Suprapubic skin (tissue), 3 donors: ENCODE data around the gene OR5AL1.

Experiments
- POLR2A ChIP-seq, 2 donors: fragments of 450-650 bp; IDR thresholded peaks; one replicate each; pipeline ENCODE4 v1.6.1; 2017; ENCODE audit warnings: antibody characterized with exemption in 2 of 2, mild to moderate bottlenecking in 2 of 2, moderate library complexity in 2 of 2
- TF ChIP-seq, protein P1 (sequence below), 2 donors: fragments of 200-600 bp in 1 of 2; fragments of 450-650 bp in 1 of 2; sonication (generic) in 1 of 2; IDR thresholded peaks; one replicate each; pipeline ENCODE4 v1.5.1; 2016 to 2019; ENCODE audit warnings: antibody characterized with exemption in 2 of 2, mild to moderate bottlenecking in 1 of 2, moderate library complexity in 1 of 2

- no peak for TF ChIP-seq POLR2A (IDR thresholded peaks at IDR 0.05)
- TF ChIP-seq, protein P1, sequence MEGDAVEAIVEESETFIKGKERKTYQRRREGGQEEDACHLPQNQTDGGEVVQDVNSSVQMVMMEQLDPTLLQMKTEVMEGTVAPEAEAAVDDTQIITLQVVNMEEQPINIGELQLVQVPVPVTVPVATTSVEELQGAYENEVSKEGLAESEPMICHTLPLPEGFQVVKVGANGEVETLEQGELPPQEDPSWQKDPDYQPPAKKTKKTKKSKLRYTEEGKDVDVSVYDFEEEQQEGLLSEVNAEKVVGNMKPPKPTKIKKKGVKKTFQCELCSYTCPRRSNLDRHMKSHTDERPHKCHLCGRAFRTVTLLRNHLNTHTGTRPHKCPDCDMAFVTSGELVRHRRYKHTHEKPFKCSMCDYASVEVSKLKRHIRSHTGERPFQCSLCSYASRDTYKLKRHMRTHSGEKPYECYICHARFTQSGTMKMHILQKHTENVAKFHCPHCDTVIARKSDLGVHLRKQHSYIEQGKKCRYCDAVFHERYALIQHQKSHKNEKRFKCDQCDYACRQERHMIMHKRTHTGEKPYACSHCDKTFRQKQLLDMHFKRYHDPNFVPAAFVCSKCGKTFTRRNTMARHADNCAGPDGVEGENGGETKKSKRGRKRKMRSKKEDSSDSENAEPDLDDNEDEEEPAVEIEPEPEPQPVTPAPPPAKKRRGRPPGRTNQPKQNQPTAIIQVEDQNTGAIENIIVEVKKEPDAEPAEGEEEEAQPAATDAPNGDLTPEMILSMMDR (IDR thresholded peaks at IDR 0.05), result no peak
Observed at GRCh38 chr11:56394381-56394780, 18.1 kb upstream of the OR5AL1 start.
